H1 (cell line): ENCODE measurements around the gene DIAPH2. TPM values are rescaled to one million over a fixed set of nuclear protein-coding genes. Genes with fewer than 3 reads are reported as not detected.

Experiments
- CTCF ChIA-PET: fragments of 300-600 bp; sonication (Branson Sonifier 250); formaldehyde crosslinking; loops from one replicate; lab custom pipeline; 2021; ENCODE audit not compliant: partially characterized antibody; lab: Charles Lee
- POLR2A ChIA-PET: fragments of 300-600 bp; sonication (Branson Sonifier 250); formaldehyde crosslinking; loops from one replicate; lab custom pipeline; 2021; ENCODE audit warnings: inconsistent platforms; ENCODE audit not compliant: partially characterized antibody; lab: Charles Lee
- DNase-seq, 2 experiments: peaks; one replicate each; pipeline versions ENCODE4 v3.0.0 to v3.0.0-alpha.2; 2010 to 2022; ENCODE audit warnings: low spot score in 2 of 2, low read depth in 1 of 2, mixed read lengths in 1 of 2
- FAIRE-seq: peaks from 2 replicates; lab custom pipeline; 2011; peaks lifted over from hg19 to GRCh38; lab: Jason Lieb, UNC
- H2AFZ ChIP-seq: 2 replicates; pipeline ENCODE4 v1.8.1; 2012; ENCODE audit warnings: low read length, inconsistent platforms
- H2AK5ac ChIP-seq: 2 replicates; pipeline ENCODE4 v1.6.1; 2013; ENCODE audit warnings: low read depth, low read length
- H2BK120ac ChIP-seq: replicated peaks from 2 replicates; pipeline ENCODE3; 2013; ENCODE audit warnings: low read depth, low read length, inconsistent platforms
- H2BK12ac ChIP-seq: 2 replicates; pipeline ENCODE4 v1.6.1; 2013; ENCODE audit warnings: low read depth, low read length
- H2BK15ac ChIP-seq: 2 replicates; pipeline ENCODE4 v1.6.1; 2013; ENCODE audit warnings: low read length
- H2BK20ac ChIP-seq: 2 replicates; pipeline ENCODE4 v1.6.1; 2013; ENCODE audit warnings: low read length
- H2BK5ac ChIP-seq: 2 replicates; pipeline ENCODE4 v1.6.1; 2013; ENCODE audit warnings: low read depth, low read length
- H3K14ac ChIP-seq: 2 replicates; pipeline ENCODE4 v1.6.1; 2013; ENCODE audit warnings: inconsistent platforms; ENCODE audit not compliant: insufficient read length
- H3K18ac ChIP-seq: 2 replicates; pipeline ENCODE4 v1.6.1; 2013; ENCODE audit warnings: low read length; ENCODE audit errors: extremely low read depth
- H3K23ac ChIP-seq: 2 replicates; pipeline ENCODE4 v1.6.1; 2013; ENCODE audit warnings: inconsistent platforms; ENCODE audit not compliant: insufficient read length
- H3K23me2 ChIP-seq: 2 replicates; pipeline ENCODE4 v1.6.1; 2013; ENCODE audit warnings: low read depth, low read length
- H3K27ac ChIP-seq: 2 replicates; pipeline ENCODE4 v1.6.1; 2011; ENCODE audit warnings: low read depth, low read length, inconsistent platforms
- H3K27me3 ChIP-seq, 4 experiments: replicated peaks in 1 of 4; 1 replicate in 1 of 4; 2 replicates in 3 of 4; pipeline versions ENCODE4 v1.6.1 to v1.8.1; 2011 to 2013; ENCODE audit warnings: low read length in 3 of 4, mild to moderate bottlenecking in 3 of 4, inconsistent platforms in 2 of 4, mixed read lengths in 2 of 4, moderate library complexity in 1 of 4; ENCODE audit not compliant: control insufficient read depth in 3 of 4, insufficient read depth in 3 of 4; ENCODE audit errors: extremely low read depth in 1 of 4
- H3K36me3 ChIP-seq, 4 experiments: 2 replicates each; pipeline versions ENCODE4 v1.6.1 to v1.8.1; 2011 to 2013; ENCODE audit warnings: mild to moderate bottlenecking in 4 of 4, low read length in 3 of 4, moderate library complexity in 2 of 4, control low read depth in 1 of 4, inconsistent platforms in 1 of 4; ENCODE audit not compliant: insufficient read depth in 4 of 4, control insufficient read depth in 2 of 4
- H3K4ac ChIP-seq: replicated peaks from 2 replicates; pipeline ENCODE3; 2013; ENCODE audit warnings: low read length, low read depth, mixed read lengths, inconsistent platforms; ENCODE audit not compliant: insufficient read length
- H3K4me1 ChIP-seq, 4 experiments: replicated peaks in 1 of 4; 1 replicate in 1 of 4; 2 replicates in 3 of 4; pipeline versions ENCODE4 v1.6.1 to v1.8.1; 2011 to 2013; ENCODE audit warnings: low read length in 3 of 4, inconsistent platforms in 2 of 4, mixed read lengths in 1 of 4; ENCODE audit not compliant: insufficient read depth in 4 of 4, control insufficient read depth in 3 of 4
- H3K4me2 ChIP-seq, 2 experiments: 2 replicates each; pipeline versions ENCODE4 v1.6.1 to v1.8.1; 2011 to 2013; ENCODE audit warnings: low read depth in 2 of 2, low read length in 2 of 2, control low read depth in 1 of 2, inconsistent platforms in 1 of 2, mild to moderate bottlenecking in 1 of 2; ENCODE audit not compliant: insufficient read depth in 1 of 2
- H3K4me3 ChIP-seq, 4 experiments: fragments of 200-600, 300-600 bp in 1 of 4; sonication (generic), shearing (Covaris generic), sonication (Bioruptor Twin) in 1 of 4; 2 replicates each; pipeline versions ENCODE4 v1.5.1 to v1.8.1; 2011 to 2016; ENCODE audit warnings: low read length in 4 of 4, low read depth in 3 of 4, control low read depth in 2 of 4, inconsistent platforms in 2 of 4, mild to moderate bottlenecking in 2 of 4, mixed read lengths in 1 of 4, moderate library complexity in 1 of 4; ENCODE audit not compliant: insufficient read depth in 2 of 4; ENCODE audit errors: extremely low read depth in 1 of 4
- H3K56ac ChIP-seq: replicated peaks from 2 replicates; pipeline ENCODE3; 2013; ENCODE audit warnings: low read depth, mild to moderate bottlenecking, mixed read lengths, low read length, inconsistent platforms; ENCODE audit not compliant: insufficient read length
- H3K79me1 ChIP-seq: 2 replicates; pipeline ENCODE4 v1.6.1; 2013; ENCODE audit warnings: low read depth, low read length, control low read depth
- H3K79me2 ChIP-seq, 2 experiments: 2 replicates each; pipeline versions ENCODE4 v1.6.1 to v1.8.1; 2012 to 2013; ENCODE audit warnings: low read length in 2 of 2, mild to moderate bottlenecking in 2 of 2, inconsistent platforms in 1 of 2; ENCODE audit not compliant: insufficient read depth in 2 of 2, control insufficient read depth in 1 of 2
- H3K9ac ChIP-seq, 4 experiments: replicated peaks in 1 of 4; 1 replicate in 1 of 4; 2 replicates in 3 of 4; pipeline versions ENCODE4 v1.6.1 to v1.8.1; 2011 to 2013; ENCODE audit warnings: low read depth in 3 of 4, low read length in 3 of 4, control low read depth in 2 of 4, mild to moderate bottlenecking in 2 of 4, moderate library complexity in 2 of 4, inconsistent platforms in 1 of 4; ENCODE audit errors: extremely low read depth in 1 of 4
- H3K9me3 ChIP-seq, 2 experiments: 2 replicates each; pipeline versions ENCODE4 v1.6.1 to v1.8.1; 2012 to 2013; ENCODE audit warnings: mild to moderate bottlenecking in 2 of 2, moderate library complexity in 2 of 2, control low read depth in 1 of 2, inconsistent platforms in 1 of 2, low read depth in 1 of 2, low read length in 1 of 2, mixed read lengths in 1 of 2; ENCODE audit not compliant: insufficient read depth in 2 of 2
- H4K20me1 ChIP-seq, 2 experiments: replicated peaks in 1 of 2; 2 replicates each; pipeline versions ENCODE3 to v1.8.1; 2011 to 2013; ENCODE audit warnings: inconsistent platforms in 2 of 2, low read length in 2 of 2, mild to moderate bottlenecking in 1 of 2; ENCODE audit not compliant: insufficient read depth in 2 of 2, control insufficient read depth in 1 of 2
- H4K5ac ChIP-seq: 2 replicates; pipeline ENCODE4 v1.6.1; 2013; ENCODE audit warnings: low read length, low read depth, mixed read lengths, inconsistent platforms; ENCODE audit not compliant: insufficient read length
- H4K8ac ChIP-seq: 2 replicates; pipeline ENCODE4 v1.8.0; 2013; ENCODE audit warnings: mild to moderate bottlenecking, moderate library complexity, low read length, inconsistent platforms; ENCODE audit not compliant: insufficient read depth; ENCODE audit errors: extremely low read depth
- H4K91ac ChIP-seq: replicated peaks from 2 replicates; pipeline ENCODE3; 2013; ENCODE audit warnings: low read length, mixed read lengths, inconsistent platforms; ENCODE audit not compliant: insufficient read length
- NANOG ChIP-seq: IDR thresholded peaks from 2 replicates; pipeline ENCODE4 v1.6.1; 2011; ENCODE audit warnings: low read length, low read depth, mild to moderate bottlenecking, inconsistent platforms; ENCODE audit not compliant: insufficient read depth, poor library complexity, severe bottlenecking
- WGBS, 2 experiments: shearing (Covaris generic) in 1 of 2; methylation state at CpG; one replicate each; pipeline versions ENCODE4 v1.1.6 to v1.1.7; 2013 to 2015; ENCODE audit warnings: low lambda C conversion rate in 2 of 2, mixed read lengths in 2 of 2, inconsistent platforms in 1 of 2, low coverage in 1 of 2, missing lambda C conversion rate in 1 of 2; ENCODE audit not compliant: insufficient replicate concordance in 2 of 2, insufficient coverage in 1 of 2, insufficient read length in 1 of 2; ENCODE audit errors: extremely low coverage in 1 of 2, missing lambda C conversion rate in 1 of 2; 5-methylcytosine and 5-hydroxymethylcytosine counted together
- polyA plus RNA-seq, 7 experiments: library from polyadenylated mRNA; depleted of rRNA in 3 of 7; stranded (reverse) in 5 of 7; unstranded in 2 of 7; fragments of >200 nt in 5 of 7; fragments of 200-250 nt in 2 of 7; gene quantifications; 1 replicate in 5 of 7; 2 replicates in 1 of 7; 4 replicates in 1 of 7; pipeline versions ENCODE4 v1.2.1 to v1.2.3, GENCODE V29; 2011 to 2013; ENCODE audit warnings: missing spikeins in 2 of 7, mixed read lengths in 2 of 7
- total RNA-seq: library from RNA; stranded (reverse); fragmentation: NEBNext Ultra II Directional; extraction: Animal tissue kit (Norgen Biotek cat#: 25700); gene quantifications from 2 replicates; pipeline ENCODE4 v1.2.1, GENCODE V29; 2021

Gene DIAPH2
- total and polyA plus RNA-seq, 2 of the 8 experiments (the other 6 are each of a cell fraction or from before 2014, with no cell fraction given) = 4.4 to 24.3 TPM

- H3K56ac ChIP-seq = no peak overlapping the region
- H3K9me3 ChIP-seq = no peaks in the 10 kb centered on the region
- H3K18ac ChIP-seq = no peak overlapping the region
- H3K4me1 ChIP-seq = peaks cover 0 to 8% (median 0%) of the 10 kb centered on the region in 4 experiments; a peak in 2 of 7 replicates
- ChIA-PET CTCF (no interaction called here), POLR2A (no interaction called here)
- FAIRE-seq = no peak
- H3K9ac ChIP-seq = no peak overlapping the region
- no peaks in the 10 kb centered on the region for H3K79me1 ChIP-seq
- H3K14ac ChIP-seq = no peak overlapping the region
- H3K4me2 ChIP-seq = no peak overlapping the region
- no peak overlapping the region for H4K91ac ChIP-seq
- H2AFZ ChIP-seq = no peak overlapping the region
- no peak overlapping the region for H2BK20ac ChIP-seq
- no peak overlapping the region for H3K4ac ChIP-seq
- H3K4me3 ChIP-seq = no peak overlapping the region
- no peak overlapping the region for H3K23ac ChIP-seq
- no peak overlapping the region for H2BK5ac ChIP-seq
- H4K5ac ChIP-seq = no peak overlapping the region
- no peaks in the 10 kb centered on the region for H3K23me2 ChIP-seq
- H3K27me3 ChIP-seq = no peaks in the 10 kb centered on the region
- no peaks in the 10 kb centered on the region for H4K20me1 ChIP-seq
- H2BK120ac ChIP-seq = no peak overlapping the region
- H2BK12ac ChIP-seq = no peak overlapping the region
- no peak for TF ChIP-seq NANOG
- TF ChIP-seq, all 59 proteins: peak for 0
- H2BK15ac ChIP-seq = no peak overlapping the region
- no peak for DNase-seq
- no peak overlapping the region for H2AK5ac ChIP-seq
- 90% methylated on average over 1 of the region's 1 CpG; no CpG with 5 or more reads in 1 of the 2 experiments for WGBS, 2 experiments
- no peak overlapping the region for H4K8ac ChIP-seq
- peaks cover 0 to 4% of the 10 kb centered on the region in 2 experiments; a peak in 2 of 4 replicates for H3K79me2 ChIP-seq
- no peak overlapping the region for H3K27ac ChIP-seq
- H3K36me3 ChIP-seq = no peaks in the 10 kb centered on the region
These were observed 7.8 kb downstream of the DIAPH2 start for GRCh38 chrX:96692454-96692853.
